OCI-LY1 (cell line): ENCODE results near the gene RGS11.

ENCODE experiments used
- H2AFZ ChIP-seq: fragments of 200-600 bp; sonication (generic), shearing (Covaris generic); 2 replicates; pipeline ENCODE4 v1.6.0; 2014; ENCODE audit warnings: antibody characterized with exemption, mild to moderate bottlenecking, low read length
- H3F3A ChIP-seq: fragments of 200-600 bp; sonication (generic), shearing (Covaris generic); 2 replicates; pipeline ENCODE4 v1.6.0; 2014; ENCODE audit warnings: mild to moderate bottlenecking, antibody characterized with exemption, low read length, moderate library complexity; ENCODE audit not compliant: insufficient read depth
- H3K27ac ChIP-seq: fragments of 200-600 bp; sonication (generic); 2 replicates; pipeline ENCODE4 v1.5.1; 2014; ENCODE audit warnings: low read length, mixed run types, mild to moderate bottlenecking, low read depth; ENCODE audit not compliant: poor library complexity, severe bottlenecking
- H3K27me3 ChIP-seq: fragments of 200-600 bp; sonication (generic); 2 replicates; pipeline ENCODE4 v1.6.0; 2014; ENCODE audit warnings: antibody characterized with exemption, mild to moderate bottlenecking, low read length, moderate library complexity; ENCODE audit not compliant: insufficient read depth
- H3K36me3 ChIP-seq: fragments of 200-600 bp; sonication (generic); 2 replicates; pipeline ENCODE4 v1.6.1; 2014; ENCODE audit warnings: mild to moderate bottlenecking, antibody characterized with exemption, low read length, moderate library complexity, mixed read lengths; ENCODE audit not compliant: insufficient read depth
- H3K4me1 ChIP-seq: fragments of 200-600 bp; sonication (generic); 2 replicates; pipeline ENCODE4 v1.5.1; 2014; ENCODE audit warnings: mild to moderate bottlenecking, low read length, moderate library complexity; ENCODE audit not compliant: insufficient read depth, severe bottlenecking
- H3K4me2 ChIP-seq: fragments of 200-600 bp; sonication (generic), shearing (Covaris generic); 2 replicates; pipeline ENCODE4 v1.6.1; 2014; ENCODE audit warnings: low read length
- H3K4me3 ChIP-seq: fragments of 200-600 bp; sonication (generic); 2 replicates; pipeline ENCODE4 v1.5.1; 2014; ENCODE audit warnings: low read length, low read depth, mild to moderate bottlenecking, mixed read lengths; ENCODE audit not compliant: poor library complexity, severe bottlenecking
- H3K79me2 ChIP-seq: fragments of 200-600 bp; shearing (Covaris generic); 2 replicates; pipeline ENCODE4 v1.6.1; 2016; ENCODE audit warnings: mixed run types, low read length, mixed read lengths; ENCODE audit not compliant: insufficient read depth
- H3K9ac ChIP-seq: fragments of 200-600 bp; sonication (generic), shearing (Covaris generic); 2 replicates; pipeline ENCODE4 v1.6.1; 2014; ENCODE audit warnings: mild to moderate bottlenecking, low read length, mixed read lengths
- H3K9me2 ChIP-seq: fragments of 200-600 bp; sonication (generic), shearing (Covaris generic); 2 replicates; pipeline ENCODE4 v1.6.1; 2014; ENCODE audit warnings: low read depth, mild to moderate bottlenecking, low read length, mixed read lengths
- H3K9me3 ChIP-seq: fragments of 200-600 bp; shearing (Covaris generic); 2 replicates; pipeline ENCODE4 v1.6.1; 2014; ENCODE audit warnings: low read length, mixed read lengths
- H4K20me1 ChIP-seq: fragments of 200-600 bp; sonication (generic), shearing (Covaris generic); 2 replicates; pipeline ENCODE4 v1.6.0; 2016; ENCODE audit warnings: mild to moderate bottlenecking, low read length; ENCODE audit not compliant: insufficient read depth
- EZH2 ChIP-seq: fragments of 200-600 bp; sonication (generic), shearing (Covaris generic); IDR thresholded peaks from 2 replicates; pipeline ENCODE4 v1.8.0; 2017; ENCODE audit warnings: borderline replicate concordance, mixed run types, mild to moderate bottlenecking, antibody characterized with exemption, low read length, moderate library complexity, mixed read lengths
- TF ChIP-seq, protein P1 (sequence below): fragments of 200-600 bp; sonication (generic), shearing (Covaris generic); IDR thresholded peaks from 2 replicates; pipeline ENCODE4 v1.5.1; 2017; ENCODE audit warnings: mild to moderate bottlenecking, antibody characterized with exemption, low read length, moderate library complexity, mixed read lengths

Gene RGS11

DNA sequence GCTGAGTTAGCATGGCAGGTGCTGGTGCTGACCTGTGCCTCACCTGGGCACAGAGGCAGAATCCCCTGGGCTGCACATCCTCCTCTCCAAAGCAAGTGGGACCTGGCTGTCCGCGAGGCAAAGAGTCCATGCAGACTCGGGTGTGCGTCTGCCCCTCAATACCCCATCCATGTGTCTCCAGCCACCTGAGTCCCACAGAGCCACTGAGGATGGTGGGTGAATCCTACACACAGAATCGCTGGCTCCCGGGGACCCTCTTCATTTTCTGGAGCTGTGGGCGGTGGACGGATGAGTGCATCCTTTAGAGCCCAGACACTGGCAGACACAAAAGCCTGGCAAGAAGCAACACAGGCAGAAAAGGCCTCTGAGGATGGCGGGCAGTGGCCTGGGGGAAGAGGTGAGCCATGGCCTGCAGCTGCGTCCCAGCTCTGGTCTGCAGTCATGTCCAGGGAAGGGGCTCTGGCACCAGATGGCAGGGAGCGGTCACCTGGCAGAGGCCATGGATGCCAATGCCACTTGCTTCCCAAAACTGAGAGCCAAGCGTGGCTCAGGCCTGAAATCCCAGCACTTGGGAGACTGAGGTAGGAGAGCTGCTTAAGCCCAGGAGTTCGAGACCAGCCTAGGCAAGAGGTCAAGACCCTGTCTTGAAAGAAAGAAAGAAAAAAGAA lies 46.9 kb upstream of the RGS11 start:
- no peaks in the 10 kb centered on the region for H3K9me3 ChIP-seq
- H2AFZ ChIP-seq: no peak overlapping the region
- peaks cover 38% of the 10 kb centered on the region for H3K4me1 ChIP-seq
- H3K27ac ChIP-seq: no peak overlapping the region
- H3K9me2 ChIP-seq: no peaks in the 10 kb centered on the region
- H3K4me3 ChIP-seq: no peak overlapping the region
- H4K20me1 ChIP-seq: no peaks in the 10 kb centered on the region
- H3K36me3 ChIP-seq: peaks cover 8% of the 10 kb centered on the region; the same call in 1 of the 2 replicates
- H3F3A ChIP-seq: no peaks in the 10 kb centered on the region
- H3K4me2 ChIP-seq: no peak overlapping the region
- no peak overlapping the region for H3K9ac ChIP-seq
- no peaks in the 10 kb centered on the region for H3K27me3 ChIP-seq
- H3K79me2 ChIP-seq: no peaks in the 10 kb centered on the region
- TF ChIP-seq, protein P1, sequence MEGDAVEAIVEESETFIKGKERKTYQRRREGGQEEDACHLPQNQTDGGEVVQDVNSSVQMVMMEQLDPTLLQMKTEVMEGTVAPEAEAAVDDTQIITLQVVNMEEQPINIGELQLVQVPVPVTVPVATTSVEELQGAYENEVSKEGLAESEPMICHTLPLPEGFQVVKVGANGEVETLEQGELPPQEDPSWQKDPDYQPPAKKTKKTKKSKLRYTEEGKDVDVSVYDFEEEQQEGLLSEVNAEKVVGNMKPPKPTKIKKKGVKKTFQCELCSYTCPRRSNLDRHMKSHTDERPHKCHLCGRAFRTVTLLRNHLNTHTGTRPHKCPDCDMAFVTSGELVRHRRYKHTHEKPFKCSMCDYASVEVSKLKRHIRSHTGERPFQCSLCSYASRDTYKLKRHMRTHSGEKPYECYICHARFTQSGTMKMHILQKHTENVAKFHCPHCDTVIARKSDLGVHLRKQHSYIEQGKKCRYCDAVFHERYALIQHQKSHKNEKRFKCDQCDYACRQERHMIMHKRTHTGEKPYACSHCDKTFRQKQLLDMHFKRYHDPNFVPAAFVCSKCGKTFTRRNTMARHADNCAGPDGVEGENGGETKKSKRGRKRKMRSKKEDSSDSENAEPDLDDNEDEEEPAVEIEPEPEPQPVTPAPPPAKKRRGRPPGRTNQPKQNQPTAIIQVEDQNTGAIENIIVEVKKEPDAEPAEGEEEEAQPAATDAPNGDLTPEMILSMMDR: no peak
- TF ChIP-seq EZH2: no peak

DNA sequence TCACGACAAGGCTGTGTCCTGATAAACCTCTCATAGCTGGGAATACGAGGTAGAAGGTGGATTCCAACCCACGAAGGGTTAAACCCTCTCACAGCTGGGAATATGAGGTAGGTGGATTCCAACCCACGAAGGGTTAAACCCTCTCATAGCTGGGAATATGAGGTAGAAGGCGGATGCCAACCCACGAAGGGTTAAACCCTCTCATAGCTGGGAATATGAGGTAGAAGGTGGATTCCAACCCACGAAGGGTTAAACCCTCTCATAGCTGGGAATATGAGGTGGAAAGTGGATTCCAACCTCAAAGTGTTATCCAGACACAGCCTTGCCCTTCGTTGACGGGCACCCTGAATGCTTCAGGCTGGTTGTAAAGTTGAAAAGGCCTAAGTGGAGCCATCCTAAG lies 45.8 kb upstream of the RGS11 start:
- no peak overlapping the region for H2AFZ ChIP-seq
- no peaks in the 10 kb centered on the region for H3K9me3 ChIP-seq
- H3K36me3 ChIP-seq: peaks cover 8% of the 10 kb centered on the region; the same call in 1 of the 2 replicates
- H4K20me1 ChIP-seq: no peaks in the 10 kb centered on the region
- TF ChIP-seq, protein P1: no peak
- no peak for TF ChIP-seq EZH2
- H3K9ac ChIP-seq: no peak overlapping the region
- no peaks in the 10 kb centered on the region for H3K27me3 ChIP-seq
- no peak overlapping the region for H3K4me3 ChIP-seq
- no peak overlapping the region for H3K4me2 ChIP-seq
- no peaks in the 10 kb centered on the region for H3K9me2 ChIP-seq
- H3K79me2 ChIP-seq: no peaks in the 10 kb centered on the region
- no peaks in the 10 kb centered on the region for H3F3A ChIP-seq
- no peak overlapping the region for H3K27ac ChIP-seq
- peaks cover 27% of the 10 kb centered on the region for H3K4me1 ChIP-seq

DNA sequence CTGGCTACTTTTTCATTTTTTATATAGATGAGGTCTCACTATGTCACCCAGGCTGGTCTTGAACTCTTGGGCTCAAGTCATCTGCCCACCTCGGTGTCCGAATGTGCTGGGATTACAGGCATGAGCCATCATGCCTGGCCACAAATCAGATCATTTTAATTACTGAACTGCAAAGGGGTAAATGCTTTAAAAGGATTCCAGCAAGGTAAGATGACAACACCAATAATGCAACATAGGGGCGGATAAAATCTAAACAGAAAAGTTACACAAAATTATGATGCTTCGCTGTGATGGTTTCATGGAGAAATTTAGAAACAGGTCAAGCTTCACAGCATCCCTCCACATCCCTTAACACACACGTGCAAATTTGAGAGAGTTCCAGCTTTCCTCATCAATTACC lies 44.5 kb upstream of the RGS11 start:
- Histone ChIP-seq H3K9me3 (no peaks in the 10 kb centered on the region), H4K20me1 (no peaks in the 10 kb centered on the region), H3K27ac (no peak overlapping the region), H3K36me3 (peaks cover 8% of the 10 kb centered on the region; the same call in 1 of the 2 replicates), H3K4me2 (no peak overlapping the region), H3K79me2 (no peaks in the 10 kb centered on the region), H3K9ac (no peak overlapping the region), H3F3A (no peaks in the 10 kb centered on the region), H3K9me2 (no peaks in the 10 kb centered on the region), H2AFZ (no peak overlapping the region), H3K4me1 (peaks cover 19% of the 10 kb centered on the region), H3K27me3 (no peaks in the 10 kb centered on the region), H3K4me3 (no peak overlapping the region)
- TF ChIP-seq, protein P1: no peak
- TF ChIP-seq EZH2: no peak
